Activated CD4-positive, CD25-positive, alpha-beta regulatory T cell treated with anti-CD3 and anti-CD28 coated beads, Interleukin-2, amount 50 U/mL, for 24 hours (primary cell): ENCODE data around the gene PIK3R3.
"Not testable (repeated sequence)": the region's sequence is repeated elsewhere in the genome, so short reads cannot be mapped to it uniquely, and the experiment has no call there.

Experiments used
- ATAC-seq, 2 donors: fragments of 150-1000 bp; cut with Tn5 transposase; one replicate each; pipeline ENCODE4 v1.10.0; 2021; ENCODE audit warnings: mild to moderate bottlenecking in 1 of 2, moderate library complexity in 1 of 2

Gene PIK3R3

DNA sequence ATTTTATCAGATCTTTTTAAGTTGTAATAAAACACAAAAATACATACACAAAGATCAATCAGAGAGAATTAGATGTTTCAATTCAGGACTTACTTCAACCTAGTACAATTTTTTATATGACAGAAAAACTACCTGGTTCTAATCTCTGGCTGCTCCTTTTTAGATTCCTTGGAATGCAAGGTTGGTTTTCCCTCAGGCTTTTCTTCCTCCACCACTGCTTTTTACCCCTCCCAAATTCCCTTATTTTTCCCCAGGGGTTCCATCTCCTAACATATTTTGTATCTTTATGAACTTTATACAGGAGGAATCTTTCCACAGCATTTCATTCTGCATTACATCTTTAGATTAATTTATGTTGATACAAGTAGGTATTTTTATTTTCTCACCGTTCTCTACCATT lies 33.2 kb downstream of the PIK3R3 start:
- ATAC-seq = no peak

GRCh38 chr1:46098027-46098712 lies 34.3 kb downstream of the PIK3R3 start:
- ATAC-seq = peak in 1 of 2 donors; percentile 70

DNA sequence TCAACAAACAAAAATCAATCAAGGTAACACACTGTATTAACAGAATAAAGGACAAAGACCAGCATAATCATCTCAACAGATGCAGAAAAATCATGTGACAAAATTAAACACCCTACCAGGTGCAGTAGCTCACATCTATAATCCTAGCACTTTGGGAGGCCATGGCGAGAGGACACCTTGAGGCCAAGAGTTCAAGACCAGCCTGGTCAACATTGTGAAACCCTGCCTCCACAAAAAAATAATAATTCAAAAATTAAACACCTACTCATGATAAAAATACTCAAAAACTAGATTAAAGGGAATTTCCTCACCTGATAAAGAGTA lies 35.3 kb downstream of the PIK3R3 start:
- no peak for ATAC-seq

DNA sequence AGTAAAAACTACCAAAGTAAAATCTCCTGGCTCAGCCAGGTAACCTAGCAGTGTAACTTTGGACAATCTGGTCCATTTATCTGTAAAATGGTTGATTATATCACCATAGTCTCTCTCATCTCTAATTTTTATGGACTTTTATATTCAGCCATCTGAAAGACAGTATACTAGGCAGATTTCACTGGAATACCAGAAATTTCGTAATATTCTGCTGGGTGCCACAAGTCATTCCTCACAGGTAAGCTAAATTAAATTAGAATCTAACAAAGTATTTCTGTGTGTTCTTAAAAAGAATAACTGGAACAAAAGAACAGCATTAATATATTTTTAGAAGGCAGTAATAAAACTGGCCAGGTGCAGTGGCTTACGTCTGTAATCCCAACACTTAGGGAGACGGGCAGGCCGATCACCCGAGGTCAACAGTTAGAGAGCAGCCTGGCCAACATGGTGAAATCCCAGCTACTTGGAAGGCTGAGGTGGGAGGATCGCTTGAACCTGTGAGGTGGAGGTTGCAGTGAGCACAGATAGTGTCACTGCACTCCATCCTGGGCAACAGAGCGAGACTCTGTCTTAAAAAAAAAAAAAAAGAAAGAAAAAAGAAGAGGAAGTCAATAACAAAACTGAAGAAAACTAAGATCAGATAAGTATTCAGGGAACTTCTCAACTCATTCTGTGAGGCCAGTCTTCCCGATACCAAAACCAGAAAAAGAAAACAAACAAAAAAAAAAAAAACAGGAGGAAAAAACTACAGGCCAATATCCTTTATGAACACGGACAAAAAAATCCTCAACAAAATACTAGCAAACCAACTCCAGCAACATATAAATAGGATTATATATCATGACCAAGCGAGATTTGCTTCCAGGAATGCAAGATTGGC lies 35.9 kb downstream of the PIK3R3 start:
- no peak for ATAC-seq

- ATAC-seq = not testable (repeated sequence)
These were observed 37.3 kb downstream of the PIK3R3 start for GRCh38 chr1:46095110-46095509.

GRCh38 chr1:46094471-46095005 lies 37.9 kb downstream of the PIK3R3 start:
- ATAC-seq = no peak

DNA sequence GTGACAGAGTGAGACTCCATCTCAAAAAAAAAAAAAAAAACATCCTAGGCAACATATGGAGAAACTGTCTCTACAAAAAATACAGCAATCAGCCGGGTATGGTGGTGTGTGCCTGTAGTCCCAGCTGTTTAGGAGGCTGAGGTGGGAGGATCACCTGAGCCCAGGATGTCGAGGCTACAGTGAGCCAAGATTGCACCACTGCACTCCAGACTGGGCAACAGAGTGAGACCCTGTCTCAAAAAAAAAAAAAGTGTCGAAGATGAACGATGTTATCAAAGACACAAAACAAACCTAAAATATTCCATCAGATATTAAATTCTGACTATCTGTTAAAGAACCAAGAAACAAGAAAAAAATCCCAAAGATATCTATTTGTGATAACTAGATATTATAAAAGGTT lies 38.6 kb downstream of the PIK3R3 start:
- ATAC-seq = not testable (repeated sequence)

DNA sequence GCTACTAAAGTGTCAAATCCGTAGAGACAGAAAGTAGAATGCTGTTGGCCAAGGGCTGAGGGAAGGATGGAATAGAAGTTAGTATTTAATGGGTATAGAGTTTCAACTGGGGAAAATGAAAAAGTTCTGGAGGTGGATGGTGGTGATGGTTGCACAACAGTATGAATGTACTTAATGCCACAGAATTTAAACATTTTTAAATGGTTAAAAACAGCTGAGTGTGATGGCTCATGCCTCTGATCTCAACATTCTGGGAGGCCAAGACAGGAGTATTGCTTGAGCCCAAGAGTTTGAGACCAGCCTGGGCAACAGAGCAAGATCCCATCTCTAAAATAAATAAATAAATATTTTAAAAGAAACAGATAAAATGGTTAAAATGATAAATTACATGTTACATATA lies 44.5 kb downstream of the PIK3R3 start:
- ATAC-seq = no peak

- ATAC-seq = no peak
These were observed 45.9 kb downstream of the PIK3R3 start for GRCh38 chr1:46086576-46086975.

GRCh38 chr1:46084553-46085451 lies 47.6 kb downstream of the PIK3R3 start:
- no peak for ATAC-seq

DNA sequence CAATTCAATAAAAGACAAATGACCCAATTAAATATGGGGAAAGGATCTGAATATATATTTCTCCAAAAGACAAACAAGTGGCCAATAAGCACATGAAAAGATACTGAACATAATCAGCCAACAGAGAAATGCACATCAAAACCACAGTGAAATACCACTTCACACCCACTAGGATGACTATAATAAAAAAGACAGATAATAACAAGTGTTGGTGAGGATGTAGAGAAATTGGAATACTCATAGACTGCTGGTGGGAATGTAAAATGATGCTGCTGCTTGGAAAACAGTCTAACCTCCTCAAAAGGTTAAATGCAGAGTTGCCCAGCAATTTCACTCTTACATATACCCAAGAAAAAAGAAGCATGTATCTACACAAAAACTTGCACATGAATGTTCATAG lies 48.9 kb downstream of the PIK3R3 start:
- ATAC-seq = no peak

- ATAC-seq = no peak
These were observed 50.8 kb downstream of the PIK3R3 start for GRCh38 chr1:46081619-46082018.

DNA sequence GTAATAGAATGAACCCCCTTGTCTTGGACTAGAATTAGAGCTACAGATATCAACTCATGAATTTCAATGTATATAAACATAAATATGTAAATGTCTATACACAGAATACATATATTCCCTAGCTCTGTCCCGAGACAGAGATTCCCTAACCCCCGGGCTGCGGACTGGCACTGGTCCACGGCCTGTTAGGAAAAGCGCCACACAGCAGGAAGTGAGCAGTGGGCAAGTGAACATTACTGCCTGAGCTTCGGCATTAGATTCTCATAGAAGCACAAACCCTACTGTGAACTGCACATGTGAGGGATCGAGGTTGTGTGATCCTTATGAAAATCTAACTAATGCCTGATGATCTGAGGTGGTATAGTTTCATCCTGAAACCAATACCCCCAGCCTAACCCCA lies 51.2 kb downstream of the PIK3R3 start:
- no peak for ATAC-seq

GRCh38 chr1:46080257-46080656 lies 52.2 kb downstream of the PIK3R3 start:
- ATAC-seq = no peak

DNA sequence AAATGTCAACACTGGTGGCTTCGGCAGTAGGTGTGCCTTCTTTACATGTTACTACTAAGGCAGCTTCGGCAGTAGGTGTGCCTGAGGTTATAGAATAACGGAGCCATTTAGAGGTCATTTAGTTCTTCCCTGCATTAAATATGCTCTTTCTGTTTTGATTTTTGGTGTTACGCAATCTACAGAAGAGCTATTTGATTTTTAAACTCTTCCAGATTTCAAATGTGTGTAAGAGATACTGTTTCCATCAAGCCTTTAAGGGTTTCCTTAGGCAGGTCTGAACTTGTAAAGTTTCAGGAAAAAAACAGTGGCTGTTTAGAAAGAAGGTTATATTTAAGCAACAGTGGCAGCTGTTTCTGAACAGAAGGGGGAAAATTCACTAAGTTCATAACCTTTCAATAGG lies 54.8 kb downstream of the PIK3R3 start:
- ATAC-seq = no peak

DNA sequence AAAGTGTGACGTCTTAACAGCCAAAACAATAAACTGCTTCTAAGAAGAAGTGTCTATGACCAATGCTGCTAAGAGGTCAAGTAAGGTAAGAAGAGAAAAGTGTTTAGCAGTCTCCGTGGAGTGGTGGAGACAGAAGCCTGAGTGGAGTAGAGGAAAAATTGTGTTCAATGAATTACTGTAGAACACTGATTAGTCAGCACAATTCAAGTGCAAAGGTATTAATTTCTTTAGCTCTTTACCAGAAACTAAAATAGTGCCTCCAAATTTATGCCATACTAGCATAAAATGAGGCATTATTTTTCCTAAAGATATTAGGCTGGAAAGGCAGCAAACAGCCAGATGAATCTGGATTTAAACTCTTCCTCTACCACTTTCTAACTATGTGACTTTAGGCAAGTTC lies 56.1 kb downstream of the PIK3R3 start:
- no peak for ATAC-seq

GRCh38 chr1:46072975-46073374 lies 59.5 kb downstream of the PIK3R3 start:
- ATAC-seq = peak; percentile 32 to 43

DNA sequence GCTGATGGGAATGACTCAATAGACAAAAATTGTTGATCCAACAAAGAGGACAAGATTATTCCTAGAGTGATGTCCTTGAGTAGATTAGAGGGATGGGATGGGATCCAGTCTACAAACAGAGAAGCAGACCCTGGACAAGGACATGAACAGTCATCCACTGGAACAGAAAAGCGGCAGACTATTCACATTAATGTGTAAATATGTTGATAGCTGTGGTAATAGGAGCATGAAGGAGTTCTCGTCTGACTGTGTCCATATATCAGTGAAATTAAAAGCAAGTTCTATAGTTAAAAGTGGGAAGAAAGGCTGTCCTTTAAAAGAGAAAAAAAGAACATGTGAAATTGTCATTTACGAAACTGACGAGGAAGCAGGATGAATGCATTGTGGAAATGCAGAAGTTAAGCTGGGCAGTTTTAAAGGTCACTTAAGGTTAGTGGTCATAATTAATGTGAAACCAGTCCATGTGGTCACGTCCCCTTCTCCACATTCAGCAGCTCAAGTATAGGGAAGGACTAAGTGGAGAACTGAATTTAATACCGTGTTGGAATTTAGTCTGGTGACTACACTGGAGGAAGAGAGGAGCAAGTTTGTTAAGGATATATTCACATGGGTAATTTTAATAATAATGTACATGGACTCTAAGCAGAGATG lies 62.1 kb downstream of the PIK3R3 start:
- ATAC-seq = no peak

GRCh38 chr1:46068525-46068924 lies 63.9 kb downstream of the PIK3R3 start:
- ATAC-seq = no peak

DNA sequence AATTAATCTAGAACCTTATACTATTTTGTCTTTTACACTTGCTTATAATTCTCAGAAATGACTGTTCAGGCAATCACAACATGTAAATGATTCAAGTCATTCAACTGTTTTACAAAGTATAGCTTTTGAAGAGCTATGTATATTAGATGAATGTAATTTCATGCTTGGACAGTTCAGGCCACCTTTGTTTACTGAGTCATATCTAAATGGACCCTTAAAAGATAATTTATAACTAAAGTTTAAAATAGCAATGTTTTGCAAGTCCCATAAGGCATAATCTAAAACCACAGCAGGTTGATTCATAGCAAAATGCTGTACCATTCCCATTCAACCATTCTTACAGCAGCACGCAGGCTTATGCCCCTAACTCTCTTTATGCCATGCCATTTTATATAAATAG lies 64.8 kb downstream of the PIK3R3 start:
- no peak for ATAC-seq

GRCh38 chr1:46065405-46065804 lies 67.0 kb downstream of the PIK3R3 start:
- peak; percentile 68 to 69 for ATAC-seq

DNA sequence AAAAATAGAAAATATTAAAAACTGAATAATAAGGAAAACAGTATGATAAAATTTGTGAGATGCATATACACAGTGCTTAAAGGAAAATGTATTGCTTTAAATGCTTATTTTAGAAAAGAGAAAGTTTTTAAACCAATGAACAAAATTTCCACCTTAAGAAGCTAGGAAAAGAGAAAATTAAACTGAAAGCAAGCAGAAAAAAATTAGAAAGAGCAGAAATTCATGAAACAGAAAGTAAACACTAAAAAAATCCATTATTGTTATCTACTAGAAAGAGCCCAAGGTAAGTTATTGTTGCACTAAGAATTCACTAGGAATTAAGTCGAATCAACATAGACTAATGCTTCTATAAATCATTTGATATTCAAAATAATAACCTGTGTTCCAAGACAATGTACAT lies 67.7 kb downstream of the PIK3R3 start:
- no peak for ATAC-seq
